Psoas muscle (tissue), 8 donors: ENCODE measurements around the gene SLC25A15. TPM values are rescaled to one million over a fixed set of nuclear protein-coding genes. Genes with fewer than 3 reads are reported as not detected.
"Not testable (repeated sequence)": the region's sequence is repeated elsewhere in the genome, so short reads cannot be mapped to it uniquely, and the experiment has no call there.

ENCODE experiments used
- ATAC-seq, 4 donors: fragments of 200-7000 bp; cut with Tn5 transposase; one replicate each; pipeline ENCODE4 v1.9.1; 2020; ENCODE audit warnings: moderate library complexity in 3 of 4, mild to moderate bottlenecking in 2 of 4
- DNase-seq, 2 donors: peaks; one replicate each; pipeline ENCODE4 v3.0.0-alpha.2; 2020
- H3K27ac ChIP-seq: fragments of 200-600 bp; one replicate; pipeline ENCODE4 v1.8.0; 2022
- H3K27me3 ChIP-seq, 3 donors: fragments of 200-600 bp in 1 of 3; one replicate each; pipeline versions ENCODE4 v1.6.1 to v1.8.0; 2013 to 2022; ENCODE audit warnings: low read length in 2 of 3, mild to moderate bottlenecking in 2 of 3, moderate library complexity in 1 of 3; ENCODE audit not compliant: insufficient read depth in 3 of 3
- H3K36me3 ChIP-seq, 2 donors: fragments of 200-600 bp in 1 of 2; one replicate each; pipeline versions ENCODE4 v1.6.1 to v1.8.0; 2013 to 2022; ENCODE audit warnings: low read depth in 1 of 2, mild to moderate bottlenecking in 1 of 2, moderate library complexity in 1 of 2; ENCODE audit not compliant: insufficient read depth in 1 of 2
- H3K4me1 ChIP-seq: fragments of 200-600 bp; one replicate; pipeline ENCODE4 v1.8.0; 2022
- H3K4me3 ChIP-seq: fragments of 200-600 bp; one replicate; pipeline ENCODE4 v1.8.0; 2022; ENCODE audit warnings: mild to moderate bottlenecking
- H3K9me3 ChIP-seq: fragments of 200-600 bp; one replicate; pipeline ENCODE4 v1.8.0; 2022
- WGBS, 3 donors: extraction: QIAGEN DNeasy Blood & Tissue Kit; methylation state at CpG; one replicate each; pipeline versions ENCODE4 v1.1.6 to v1.1.7; 2013; 5-methylcytosine and 5-hydroxymethylcytosine counted together
- intact Hi-C, 2 donors: fragments of 100-400 bp; cut with DNase I; formaldehyde crosslinking; loops; one replicate each; pipeline versions ENCODE4 v1.11.0 to v1.14.2; 2022
- polyA plus RNA-seq, 3 donors: library from polyadenylated mRNA; stranded (reverse); fragments of 200-250 nt; gene quantifications; one replicate each; pipeline ENCODE4 v1.2.3, GENCODE V29; 2013
- total RNA-seq, 4 donors: library from RNA; stranded (reverse); fragmentation: NEBNext Ultra II Directional in 2 of 4; extraction: Animal tissue kit (Norgen Biotek cat#: 25700) in 2 of 4; gene quantifications; one replicate each; pipeline versions ENCODE4 v1.2.1 to v1.2.4, GENCODE V29; 2021 to 2023
- TF ChIP-seq, protein P1 (sequence below): fragments of 200-600 bp; IDR thresholded peaks from one replicate; pipeline ENCODE4 v1.8.0; 2022; ENCODE audit warnings: antibody characterized with exemption
- donor health status: healthy with polysubstance abuse.
- donor health status: DM: no; HTN: no; CAD: no; lungs with moderate emphysema.
- donor health status: Bipolar disorder and iron deficiency.
- donor health status: healthy.
- donor health status: DM: yes; HTN: yes; CAD: no.
- donor health status: DM: no; HTN: no; CAD: no.
- donor health status: DM: no; HTN: no; CAD: no.
- donor health status: DM: yes; HTN: yes; CAD: no.

The SLC25A15 gene
- total and polyA plus RNA-seq, 7 donors: 3.8 to 15.8 (median 5.0) TPM

DNA sequence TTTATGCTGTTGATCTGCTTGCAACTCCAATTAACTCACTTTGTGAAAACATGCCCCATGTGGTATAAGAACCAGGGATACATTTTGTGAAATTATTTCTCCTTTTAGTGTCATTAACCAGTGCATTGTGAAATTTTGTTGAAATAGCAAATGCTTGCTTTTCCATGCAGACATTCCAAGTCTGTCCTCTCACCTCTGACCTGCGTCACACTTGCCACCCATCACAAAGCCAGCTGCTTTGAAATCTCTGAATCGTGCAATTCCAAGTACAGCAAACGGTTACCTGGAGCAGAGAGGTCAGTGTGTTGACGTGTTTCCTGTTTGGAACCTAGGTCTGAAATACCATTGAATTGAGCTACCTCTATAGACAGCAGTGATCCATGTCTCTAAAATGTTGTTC is 4.9 kb upstream of the SLC25A15 start:
- DNase-seq (no peak), ATAC-seq (no peak)
- WGBS, 3 donors: 74 to 84% (median 78%) methylated on average over 4 of the region's 4 CpGs
- TF ChIP-seq, protein P1, sequence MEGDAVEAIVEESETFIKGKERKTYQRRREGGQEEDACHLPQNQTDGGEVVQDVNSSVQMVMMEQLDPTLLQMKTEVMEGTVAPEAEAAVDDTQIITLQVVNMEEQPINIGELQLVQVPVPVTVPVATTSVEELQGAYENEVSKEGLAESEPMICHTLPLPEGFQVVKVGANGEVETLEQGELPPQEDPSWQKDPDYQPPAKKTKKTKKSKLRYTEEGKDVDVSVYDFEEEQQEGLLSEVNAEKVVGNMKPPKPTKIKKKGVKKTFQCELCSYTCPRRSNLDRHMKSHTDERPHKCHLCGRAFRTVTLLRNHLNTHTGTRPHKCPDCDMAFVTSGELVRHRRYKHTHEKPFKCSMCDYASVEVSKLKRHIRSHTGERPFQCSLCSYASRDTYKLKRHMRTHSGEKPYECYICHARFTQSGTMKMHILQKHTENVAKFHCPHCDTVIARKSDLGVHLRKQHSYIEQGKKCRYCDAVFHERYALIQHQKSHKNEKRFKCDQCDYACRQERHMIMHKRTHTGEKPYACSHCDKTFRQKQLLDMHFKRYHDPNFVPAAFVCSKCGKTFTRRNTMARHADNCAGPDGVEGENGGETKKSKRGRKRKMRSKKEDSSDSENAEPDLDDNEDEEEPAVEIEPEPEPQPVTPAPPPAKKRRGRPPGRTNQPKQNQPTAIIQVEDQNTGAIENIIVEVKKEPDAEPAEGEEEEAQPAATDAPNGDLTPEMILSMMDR: no peak
- H3K36me3 ChIP-seq: no peaks in the 10 kb centered on the region
- intact Hi-C loops: no loop called here
- no peaks in the 10 kb centered on the region for H3K9me3 ChIP-seq
- no peak overlapping the region for H3K27ac ChIP-seq
- H3K4me1 ChIP-seq: no peaks in the 10 kb centered on the region
- H3K4me3 ChIP-seq: no peak overlapping the region
- H3K27me3 ChIP-seq: no peaks in the 10 kb centered on the region

DNA sequence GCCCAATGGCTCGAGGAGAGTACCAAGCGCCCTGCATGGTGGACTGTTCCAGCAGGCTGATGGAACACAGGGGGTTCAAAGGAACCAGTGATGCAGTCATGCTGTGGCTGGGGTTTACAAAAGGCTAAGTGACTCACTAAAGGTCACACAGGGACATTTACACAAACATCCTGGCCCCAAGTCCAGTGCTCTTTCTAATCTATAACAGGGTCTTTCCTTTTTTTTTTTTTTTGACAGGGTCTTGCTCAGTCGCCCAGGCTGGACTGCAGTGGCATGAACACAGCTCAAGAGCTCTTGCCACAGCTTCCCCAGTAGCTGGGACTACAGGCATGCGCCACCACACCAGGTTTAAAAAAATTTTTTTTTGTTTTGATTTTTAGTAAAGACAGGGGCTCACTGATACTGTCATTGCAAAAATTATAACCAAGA is 2.8 kb upstream of the SLC25A15 start:
- ATAC-seq (peak in 1 of 4 donors; percentile 25), DNase-seq (no peak)
- intact Hi-C loops: no loop called here
- WGBS, 3 donors: 83 to 91% (median 91%) methylated on average over 4 of the region's 4 CpGs
- H3K4me1 ChIP-seq: peaks cover 4% of the 10 kb centered on the region
- TF ChIP-seq, protein P1: no peak
- no peaks in the 10 kb centered on the region for H3K27me3 ChIP-seq
- H3K9me3 ChIP-seq: no peaks in the 10 kb centered on the region
- no peaks in the 10 kb centered on the region for H3K36me3 ChIP-seq
- H3K4me3 ChIP-seq: no peak overlapping the region
- no peak overlapping the region for H3K27ac ChIP-seq

DNA sequence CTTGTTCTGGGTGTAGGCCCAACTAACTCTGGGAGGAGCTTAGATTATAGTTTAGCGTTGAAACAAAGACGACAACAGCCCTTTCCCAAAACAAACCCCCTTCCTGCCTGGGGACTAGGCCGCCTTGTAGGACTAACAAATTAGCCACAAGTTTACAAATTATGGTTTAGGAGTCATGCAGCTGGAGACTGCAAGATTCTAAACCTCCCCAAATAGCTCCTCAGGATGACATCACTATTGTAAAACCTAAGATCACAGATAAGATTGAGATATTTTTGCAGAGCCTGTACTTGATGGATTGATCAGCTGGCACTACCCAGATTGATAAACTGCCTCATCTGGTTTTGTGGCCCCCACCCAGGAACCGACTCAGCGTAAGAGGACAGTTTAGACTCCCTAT is 2.3 kb upstream of the SLC25A15 start:
- TF ChIP-seq, protein P1: no peak
- intact Hi-C loops: no loop called here
- Histone ChIP-seq H3K36me3 (no peaks in the 10 kb centered on the region), H3K4me3 (no peak overlapping the region), H3K9me3 (no peaks in the 10 kb centered on the region), H3K27me3 (no peaks in the 10 kb centered on the region), H3K4me1 (peaks cover 4% of the 10 kb centered on the region), H3K27ac (no peak overlapping the region)
- no peak for DNase-seq
- no peak for ATAC-seq
- 85 to 87% (median 85%) methylated on average over 5 of the region's 5 CpGs for WGBS, 3 donors

DNA sequence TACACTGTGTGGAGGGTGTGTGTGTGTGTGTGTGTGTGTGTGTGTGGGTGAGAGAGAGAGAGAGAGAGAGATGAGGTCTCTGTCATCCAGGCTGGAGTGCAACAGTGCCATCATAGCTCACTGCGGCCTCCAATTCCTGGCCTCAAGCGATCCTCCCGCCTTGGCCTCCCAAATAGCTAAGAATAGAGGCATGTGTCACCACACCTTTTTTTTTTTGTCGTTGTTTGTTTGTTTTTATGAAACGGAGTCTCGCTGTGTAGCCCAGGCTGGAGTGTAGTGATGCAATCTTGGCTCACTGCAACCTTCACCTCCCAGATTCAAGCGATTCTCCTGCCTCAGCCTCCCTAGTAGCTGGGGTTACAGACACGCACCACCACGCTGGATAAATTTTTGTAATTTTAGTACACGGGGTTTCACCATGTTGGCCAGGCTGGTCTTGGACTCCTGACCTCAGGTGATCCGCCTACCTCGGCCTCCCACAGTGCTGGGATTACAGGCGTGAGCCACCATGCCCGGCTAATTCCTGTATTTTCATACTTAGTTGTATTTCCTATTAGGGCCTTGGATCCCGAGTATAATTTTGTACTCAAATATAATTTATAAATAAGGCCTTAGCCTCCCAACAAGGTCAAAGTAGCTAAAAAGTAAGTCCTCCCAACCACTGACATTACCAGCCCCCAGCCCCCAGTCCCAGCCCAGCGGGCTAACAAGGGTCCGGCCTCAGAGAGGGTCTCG is 704 bp upstream of the SLC25A15 start:
- intact Hi-C loops, H3K27me3 ChIP-seq, ATAC-seq: not testable (repeated sequence)

DNA sequence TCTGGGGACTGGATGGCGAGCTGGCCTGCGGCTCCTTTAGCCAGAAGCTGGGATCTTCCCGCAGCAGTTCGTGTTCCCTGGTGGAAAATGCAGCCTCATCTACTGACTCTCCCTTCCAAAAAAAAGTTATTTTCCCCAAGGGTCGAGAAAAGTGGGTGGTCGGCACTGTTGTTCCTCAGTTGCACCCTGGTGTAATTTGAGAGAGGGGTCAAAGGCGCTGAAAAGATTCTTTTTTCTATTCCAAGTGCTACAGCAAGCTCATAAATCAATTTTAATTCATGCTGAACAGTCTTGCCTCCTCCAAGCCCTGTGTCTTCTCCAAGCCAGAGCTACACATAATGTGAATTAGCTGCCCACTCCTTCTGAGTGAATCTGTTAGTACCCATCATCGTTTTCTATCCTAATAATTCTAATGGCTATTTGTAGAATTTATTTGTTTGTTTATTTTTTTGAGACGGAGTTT is 774 bp downstream of the SLC25A15 start:
- no peaks in the 10 kb centered on the region for H3K27me3 ChIP-seq
- DNase-seq: no peak
- intact Hi-C loops: no loop called here
- WGBS, 3 donors: 16 to 25% (median 19%) methylated on average over 9 of the region's 9 CpGs
- H3K4me3 ChIP-seq: peak overlapping the region; percentile 88
- peaks cover 4% of the 10 kb centered on the region for H3K4me1 ChIP-seq
- no peaks in the 10 kb centered on the region for H3K9me3 ChIP-seq
- ATAC-seq: no peak
- TF ChIP-seq, protein P1: no peak
- peaks cover 4 to 21% of the 10 kb centered on the region in 2 donors for H3K36me3 ChIP-seq
- peak overlapping the region; percentile 83 for H3K27ac ChIP-seq

More for the DNA sequence above, 704 bp upstream of the SLC25A15 start:
- WGBS, 3 donors: 63 to 68% (median 65%) methylated on average over 18 of the region's 18 CpGs
- peak overlapping the region; percentile 88 for H3K4me3 ChIP-seq
- not testable (repeated sequence) for H3K9me3 ChIP-seq, DNase-seq, H3K36me3 ChIP-seq, H3K4me1 ChIP-seq
- H3K27ac ChIP-seq: peak overlapping the region; percentile 83
